ENCODE data around the gene EFR3B. TPM values are rescaled to one million over a fixed set of nuclear protein-coding genes. Genes with fewer than 3 reads are reported as not detected.

The EFR3B gene
- total RNA-seq, 1 donor from 2014 or later: 15.4 TPM

DNA sequence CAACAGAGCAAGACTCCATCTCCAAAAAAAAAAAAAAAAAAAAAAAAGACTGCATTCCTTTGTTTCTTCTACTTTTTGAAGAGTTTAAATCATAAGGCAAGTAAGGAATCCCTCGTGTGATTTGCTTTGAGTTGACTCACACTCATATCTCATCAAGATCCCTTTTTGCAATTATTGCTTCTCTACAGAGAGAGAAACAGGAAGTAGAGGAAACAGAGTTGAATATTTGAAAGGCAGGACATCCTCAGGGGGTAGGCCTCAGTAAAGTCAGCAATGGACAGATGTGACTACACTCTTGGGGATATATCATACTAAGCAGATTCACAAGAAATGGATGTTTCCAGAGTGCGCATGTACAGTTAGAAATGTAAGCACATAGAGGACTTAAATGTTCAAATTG is 11.2 kb upstream of the EFR3B start:
- no peak overlapping the region for H3K27ac Mint-ChIP-seq
- no peak for TF ChIP-seq CTCF (IDR thresholded peaks at IDR 0.05; ENCODE audit: unreplicated experiment)
- H3K4me3 Mint-ChIP-seq: no peak overlapping the region
- H3K36me3 Mint-ChIP-seq: no peaks in the 10 kb centered on the region
- H3K9me3 Mint-ChIP-seq: peaks cover 6% of the 10 kb centered on the region
- H3K4me1 Mint-ChIP-seq: no peaks in the 10 kb centered on the region
- DNase-seq (ENCODE audit: low spot score in 2 of 2, unreplicated experiment in 2 of 2): no peak
- H3K27me3 Mint-ChIP-seq (ENCODE audit: low read depth): peaks cover 6% of the 10 kb centered on the region

DNA sequence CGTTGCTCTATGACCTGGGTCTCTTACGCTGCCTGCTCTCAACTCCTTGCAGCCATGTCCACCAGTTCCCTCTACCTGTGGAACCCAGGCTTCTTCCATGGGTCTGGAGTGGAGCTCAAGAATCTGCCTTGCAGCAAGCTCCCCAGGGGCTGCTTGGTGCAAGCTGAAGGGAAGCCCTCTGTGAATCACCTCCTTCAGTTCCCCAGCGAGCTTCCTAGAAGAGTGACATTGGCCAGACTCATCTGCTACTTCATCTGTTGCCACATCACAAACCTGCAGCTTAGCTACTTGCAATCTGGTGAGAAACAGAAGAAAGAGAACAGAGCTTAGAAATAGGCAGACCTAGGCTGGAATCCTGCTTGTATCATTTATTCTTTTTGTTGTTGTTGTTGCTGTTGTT is 9.8 kb upstream of the EFR3B start:
- Mint-ChIP-seq H3K9me3 (peaks cover 6% of the 10 kb centered on the region), H3K4me1 (no peaks in the 10 kb centered on the region), H3K27me3 (ENCODE audit: low read depth) (peaks cover 6% of the 10 kb centered on the region), H3K4me3 (no peak overlapping the region), H3K27ac (no peak overlapping the region), H3K36me3 (no peaks in the 10 kb centered on the region)
- TF ChIP-seq CTCF (IDR thresholded peaks at IDR 0.05; ENCODE audit: unreplicated experiment): no peak
- no peak for DNase-seq (ENCODE audit: low spot score in 2 of 2, unreplicated experiment in 2 of 2)

GRCh38 chr2:25032901-25033300 is 9.0 kb upstream of the EFR3B start:
- no peak for TF ChIP-seq CTCF (IDR thresholded peaks at IDR 0.05; ENCODE audit: unreplicated experiment)
- H3K4me1 Mint-ChIP-seq: no peaks in the 10 kb centered on the region
- DNase-seq (ENCODE audit: low spot score in 2 of 2, unreplicated experiment in 2 of 2): no peak
- no peak overlapping the region for H3K27ac Mint-ChIP-seq
- H3K4me3 Mint-ChIP-seq: no peak overlapping the region
- no peaks in the 10 kb centered on the region for H3K36me3 Mint-ChIP-seq
- peaks cover 6% of the 10 kb centered on the region for H3K9me3 Mint-ChIP-seq
- H3K27me3 Mint-ChIP-seq (ENCODE audit: low read depth): peaks cover 6% of the 10 kb centered on the region

DNA sequence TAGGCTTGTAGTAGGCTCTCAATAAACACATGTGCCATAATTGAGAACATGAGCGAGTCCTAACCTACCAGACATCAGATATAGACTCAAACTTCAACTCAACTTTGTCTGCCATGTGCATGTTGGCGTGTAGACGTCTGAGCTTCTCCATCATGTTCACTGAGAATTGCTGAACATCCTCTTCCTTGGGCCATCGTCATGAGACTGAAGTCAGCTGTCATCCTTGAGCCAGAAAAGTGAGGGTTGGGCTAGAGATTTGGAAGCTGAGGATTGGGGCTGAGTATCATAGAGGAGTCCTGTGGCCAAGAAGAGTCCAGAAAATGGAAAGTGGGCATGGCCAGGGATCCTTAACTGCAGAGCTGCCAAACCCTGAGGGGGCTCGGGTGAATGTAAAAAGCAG is 7.8 kb upstream of the EFR3B start:
- no peak overlapping the region for H3K4me3 Mint-ChIP-seq
- no peak for TF ChIP-seq CTCF (IDR thresholded peaks at IDR 0.05; ENCODE audit: unreplicated experiment)
- no peak overlapping the region for H3K27ac Mint-ChIP-seq
- H3K36me3 Mint-ChIP-seq: no peaks in the 10 kb centered on the region
- H3K9me3 Mint-ChIP-seq: peaks cover 6% of the 10 kb centered on the region
- no peaks in the 10 kb centered on the region for H3K4me1 Mint-ChIP-seq
- no peak for DNase-seq (ENCODE audit: low spot score in 2 of 2, unreplicated experiment in 2 of 2)
- H3K27me3 Mint-ChIP-seq (ENCODE audit: low read depth): peaks cover 6% of the 10 kb centered on the region

GRCh38 chr2:25035537-25036220 is 6.2 kb upstream of the EFR3B start:
- Mint-ChIP-seq H3K27ac (no peak overlapping the region), H3K9me3 (peaks cover 6% of the 10 kb centered on the region), H3K4me1 (peaks cover 3% of the 10 kb centered on the region), H3K36me3 (no peaks in the 10 kb centered on the region), H3K4me3 (no peak overlapping the region), H3K27me3 (ENCODE audit: low read depth) (peaks cover 11% of the 10 kb centered on the region)
- no peak for TF ChIP-seq CTCF (IDR thresholded peaks at IDR 0.05; ENCODE audit: unreplicated experiment)
- DNase-seq (ENCODE audit: low spot score in 2 of 2, unreplicated experiment in 2 of 2): no peak

DNA sequence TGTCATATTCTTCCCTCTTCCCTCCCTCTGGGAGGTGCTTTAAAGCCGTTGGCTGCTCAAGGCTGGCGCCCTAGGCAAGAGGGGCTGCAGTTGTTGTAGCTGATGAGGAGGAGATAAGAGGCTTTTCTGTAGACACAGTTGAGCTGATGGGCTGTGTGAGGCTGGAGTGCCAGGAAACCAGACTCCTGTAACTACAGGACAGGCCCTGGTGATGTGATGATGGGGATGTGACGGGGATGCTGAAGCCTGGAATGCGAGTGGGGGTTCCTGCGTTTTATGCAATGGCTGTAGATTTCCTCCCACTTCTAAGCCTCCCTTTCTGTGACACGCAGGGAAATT is 5.7 kb upstream of the EFR3B start:
- Mint-ChIP-seq H3K4me3 (no peak overlapping the region), H3K4me1 (peaks cover 5% of the 10 kb centered on the region), H3K27me3 (ENCODE audit: low read depth) (peaks cover 11% of the 10 kb centered on the region), H3K27ac (no peak overlapping the region), H3K36me3 (no peaks in the 10 kb centered on the region), H3K9me3 (peaks cover 6% of the 10 kb centered on the region)
- no peak for DNase-seq (ENCODE audit: low spot score in 2 of 2, unreplicated experiment in 2 of 2)
- no peak for TF ChIP-seq CTCF (IDR thresholded peaks at IDR 0.05; ENCODE audit: unreplicated experiment)

All from mesothelial cell of epicardium (in vitro differentiated cells).